ENCODE measurements around the gene CIAPIN1.

The CIAPIN1 gene

GRCh38 chr16:57476546-57477410 lies 29.6 kb upstream of the CIAPIN1 start:
- no peak for DNase-seq (ENCODE audit: extremely low read depth in 1 of 2, low read depth in 1 of 2)

DNA sequence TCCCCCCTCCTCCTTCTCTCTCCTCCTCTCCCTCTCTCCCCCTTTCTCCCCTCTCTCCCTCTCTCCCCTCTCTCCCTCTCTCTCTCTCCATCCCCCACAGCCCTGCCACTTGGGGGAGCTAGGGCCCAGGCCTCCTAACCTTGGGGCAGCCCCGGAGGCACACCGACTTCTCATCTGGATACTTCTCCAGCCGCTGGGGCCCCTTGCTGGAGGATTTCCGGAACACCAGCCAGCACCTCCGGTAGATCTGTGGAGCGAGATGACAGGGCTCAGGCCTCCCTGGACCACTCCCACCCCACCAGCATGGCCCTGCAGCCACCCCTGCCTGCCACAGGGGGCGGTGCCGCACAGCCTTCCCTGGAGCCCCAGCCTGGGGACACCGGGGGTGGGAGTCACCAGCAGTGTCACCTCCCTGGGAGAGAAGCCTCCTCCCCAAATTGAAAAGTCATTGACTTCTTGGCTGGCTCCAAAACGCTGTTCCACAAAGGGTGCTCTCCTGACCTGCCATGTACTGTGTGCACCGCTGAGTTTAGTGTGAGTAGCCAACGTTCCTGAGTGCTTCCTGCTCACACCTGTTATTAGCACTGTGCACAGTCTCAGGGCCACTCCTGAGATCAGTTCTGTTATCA lies 28.6 kb upstream of the CIAPIN1 start:
- peak; percentile 65 to 77 for DNase-seq (ENCODE audit: extremely low read depth in 1 of 2, low read depth in 1 of 2)

GRCh38 chr16:57474671-57475661 lies 27.8 kb upstream of the CIAPIN1 start:
- DNase-seq (ENCODE audit: extremely low read depth in 1 of 2, low read depth in 1 of 2) = no peak

GRCh38 chr16:57473906-57474305 lies 26.7 kb upstream of the CIAPIN1 start:
- DNase-seq (ENCODE audit: extremely low read depth in 1 of 2, low read depth in 1 of 2) = no peak

DNA sequence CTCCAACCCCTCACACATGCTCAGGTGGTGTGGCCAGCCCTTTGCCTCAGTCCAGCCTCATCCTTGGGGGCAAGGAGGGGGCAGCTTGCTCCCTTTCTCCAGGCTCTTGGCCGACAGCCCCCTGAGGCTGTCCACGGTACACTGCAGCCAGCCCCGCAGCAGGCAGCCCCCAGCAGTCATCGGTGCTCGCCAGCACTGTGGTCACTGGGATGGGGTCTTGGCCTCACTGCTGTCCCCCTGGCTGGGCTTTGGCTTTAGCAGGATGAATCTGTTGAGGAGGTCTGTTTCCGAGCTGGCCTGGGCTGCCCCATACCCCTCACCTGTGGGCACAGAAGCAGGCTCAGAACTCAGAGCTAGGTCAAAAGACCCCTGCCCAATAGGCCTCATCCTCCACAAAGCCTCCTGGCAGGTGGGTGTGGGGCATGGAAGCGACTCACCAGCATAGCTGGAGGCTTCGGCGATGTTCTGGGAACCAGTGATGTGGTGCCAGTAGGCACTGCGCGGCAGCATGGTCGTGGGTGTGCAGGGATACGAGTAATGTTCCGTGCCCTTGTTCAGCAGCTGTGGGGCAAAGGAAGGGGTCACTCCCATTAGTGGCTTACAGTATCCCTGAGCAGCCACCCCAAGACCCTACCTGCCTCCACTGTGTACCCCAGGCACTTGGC lies 26.1 kb upstream of the CIAPIN1 start:
- DNase-seq (ENCODE audit: extremely low read depth in 1 of 2, low read depth in 1 of 2) = no peak

DNA sequence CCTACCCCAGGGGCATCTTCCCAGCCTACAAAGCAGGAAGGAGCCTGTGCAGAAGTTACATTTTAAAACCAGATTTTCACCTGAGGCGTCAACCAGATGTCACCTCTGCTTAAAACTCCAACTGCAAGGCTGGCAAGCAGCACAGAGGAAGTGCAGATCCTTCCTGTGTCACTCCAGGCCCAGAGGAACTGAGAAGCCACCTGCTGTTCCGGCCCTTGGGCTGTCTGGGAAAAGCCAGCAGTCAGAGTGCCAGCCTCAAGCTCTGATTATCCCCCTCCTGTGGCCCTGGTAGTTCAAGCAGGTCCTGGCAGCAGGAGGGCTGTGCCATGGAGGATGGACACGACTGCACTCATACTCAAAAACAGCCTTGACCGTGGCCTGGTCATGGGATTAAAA lies 25.5 kb upstream of the CIAPIN1 start:
- DNase-seq (ENCODE audit: extremely low read depth in 1 of 2, low read depth in 1 of 2) = no peak

GRCh38 chr16:57471852-57472664 lies 24.9 kb upstream of the CIAPIN1 start:
- no peak for DNase-seq (ENCODE audit: extremely low read depth in 1 of 2, low read depth in 1 of 2)

- no peak for DNase-seq (ENCODE audit: extremely low read depth in 1 of 2, low read depth in 1 of 2)
These were observed 24.0 kb upstream of the CIAPIN1 start for GRCh38 chr16:57471209-57471608.

GRCh38 chr16:57470711-57471110 lies 23.5 kb upstream of the CIAPIN1 start:
- no peak for DNase-seq (ENCODE audit: extremely low read depth in 1 of 2, low read depth in 1 of 2)

DNA sequence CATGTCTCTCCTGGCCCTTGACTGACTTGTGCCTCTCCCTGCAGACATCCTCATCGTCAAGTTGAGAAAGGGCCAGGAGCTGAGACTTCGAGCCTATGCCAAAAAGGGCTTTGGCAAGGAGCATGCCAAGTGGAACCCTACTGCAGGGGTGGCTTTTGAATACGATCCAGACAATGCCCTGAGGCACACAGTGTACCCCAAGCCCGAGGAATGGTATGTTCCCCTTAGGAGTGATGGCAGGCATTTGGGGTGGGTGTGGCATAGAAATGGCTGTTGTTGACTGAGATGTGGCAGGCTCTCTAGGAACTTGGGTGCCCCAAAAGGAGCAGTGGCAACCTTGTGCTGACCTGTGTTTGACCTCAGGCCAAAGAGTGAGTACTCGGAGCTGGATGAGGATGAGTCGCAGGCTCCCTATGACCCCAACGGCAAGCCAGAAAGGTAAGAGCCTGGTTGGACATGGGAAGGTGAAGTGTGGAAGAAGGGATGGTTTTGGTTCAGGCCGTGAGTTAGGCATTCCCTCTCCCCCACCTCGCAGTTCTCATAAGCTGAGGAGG lies 22.8 kb upstream of the CIAPIN1 start:
- no peak for DNase-seq (ENCODE audit: extremely low read depth in 1 of 2, low read depth in 1 of 2)

DNA sequence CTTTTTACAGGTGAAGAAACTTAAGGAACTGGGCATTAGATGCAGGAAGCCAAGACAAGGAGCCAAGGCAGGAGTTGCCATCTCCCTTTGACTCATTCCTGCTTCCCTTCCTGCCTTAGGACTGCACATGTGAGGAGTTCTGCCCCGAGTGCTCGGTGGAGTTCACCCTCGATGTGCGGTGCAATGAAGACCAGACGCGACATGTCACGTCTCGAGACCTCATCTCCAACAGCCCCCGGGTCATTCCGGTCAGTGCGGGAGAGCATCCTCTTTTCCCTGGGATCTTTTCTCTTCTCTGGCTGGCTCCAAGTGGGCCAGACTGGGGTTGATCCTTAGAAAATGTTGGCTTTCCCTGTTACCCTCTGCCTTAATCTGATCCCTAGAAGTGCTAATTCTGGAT lies 21.9 kb upstream of the CIAPIN1 start:
- DNase-seq (ENCODE audit: extremely low read depth in 1 of 2, low read depth in 1 of 2) = no peak

DNA sequence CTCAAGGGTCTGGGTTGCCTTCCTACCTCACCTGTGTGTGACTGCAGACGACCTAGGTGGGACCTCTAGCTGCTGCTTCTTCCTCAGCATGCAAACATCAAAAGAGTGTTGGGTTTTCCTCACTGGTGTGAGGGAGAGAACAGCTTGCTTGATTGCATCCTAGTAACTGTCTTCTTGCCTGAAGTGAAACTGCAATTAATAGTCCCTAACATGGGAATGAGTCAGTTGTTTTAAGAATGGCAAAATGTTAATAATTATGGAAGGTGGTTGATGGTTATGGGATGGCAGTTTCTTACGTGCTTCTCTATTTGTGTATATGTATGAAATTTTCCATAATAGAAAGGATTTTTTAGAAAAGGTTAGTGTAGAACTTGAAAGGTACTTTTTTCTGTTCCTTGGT lies 21.2 kb upstream of the CIAPIN1 start:
- DNase-seq (ENCODE audit: extremely low read depth in 1 of 2, low read depth in 1 of 2) = no peak

GRCh38 chr16:57464523-57464922 lies 17.3 kb upstream of the CIAPIN1 start:
- no peak for DNase-seq (ENCODE audit: extremely low read depth in 1 of 2, low read depth in 1 of 2)

GRCh38 chr16:57462978-57463362 lies 15.8 kb upstream of the CIAPIN1 start:
- DNase-seq (ENCODE audit: extremely low read depth in 1 of 2, low read depth in 1 of 2) = no peak

DNA sequence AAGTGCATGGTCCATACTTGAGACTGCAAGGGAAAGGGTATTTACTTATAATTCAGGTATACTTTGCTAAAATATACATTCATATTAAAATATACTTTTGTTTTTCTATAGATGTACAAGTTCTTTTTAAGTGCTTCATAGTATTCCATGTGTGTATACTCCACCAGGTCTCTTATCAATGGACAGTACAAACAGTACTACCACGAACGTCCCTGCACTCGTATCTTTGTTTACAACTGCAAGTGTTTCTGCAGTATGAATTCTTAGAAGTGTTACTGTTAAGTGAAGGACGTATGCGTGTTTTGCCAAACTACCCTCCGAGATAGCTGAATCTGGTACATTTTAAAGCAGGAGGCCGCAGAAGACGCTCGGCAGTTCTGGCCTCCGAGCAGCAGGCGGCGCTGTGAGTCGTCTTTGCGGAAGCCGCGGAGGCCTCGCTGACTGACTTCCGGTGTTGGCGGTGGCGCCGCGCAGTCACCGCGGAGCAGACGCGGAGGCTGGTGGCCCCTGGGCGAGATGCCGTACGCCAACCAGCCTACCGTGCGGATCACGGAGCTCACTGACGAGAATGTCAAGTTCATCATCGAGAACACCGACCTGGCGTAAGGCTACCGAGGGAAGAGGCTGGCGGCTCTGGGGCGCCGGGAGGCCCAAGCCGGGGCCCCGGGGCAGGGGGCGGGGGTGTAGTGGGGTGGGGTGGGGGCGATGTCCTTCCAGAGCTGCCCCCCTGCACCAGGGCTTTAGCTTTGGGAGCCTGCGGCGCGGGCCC lies 15.2 kb upstream of the CIAPIN1 start, which contains the start of gene POLR2C:
Gene POLR2C (plus strand): TSS at position 471 of the 769 bp plus-strand sequence. CDS start 46 bp downstream, at position 517.
- DNase-seq (ENCODE audit: extremely low read depth in 1 of 2, low read depth in 1 of 2) = peak; percentile 82 to 86

GRCh38 chr16:57452021-57452420 lies 4.8 kb upstream of the CIAPIN1 start:
- DNase-seq (ENCODE audit: extremely low read depth in 1 of 2, low read depth in 1 of 2) = no peak

DNA sequence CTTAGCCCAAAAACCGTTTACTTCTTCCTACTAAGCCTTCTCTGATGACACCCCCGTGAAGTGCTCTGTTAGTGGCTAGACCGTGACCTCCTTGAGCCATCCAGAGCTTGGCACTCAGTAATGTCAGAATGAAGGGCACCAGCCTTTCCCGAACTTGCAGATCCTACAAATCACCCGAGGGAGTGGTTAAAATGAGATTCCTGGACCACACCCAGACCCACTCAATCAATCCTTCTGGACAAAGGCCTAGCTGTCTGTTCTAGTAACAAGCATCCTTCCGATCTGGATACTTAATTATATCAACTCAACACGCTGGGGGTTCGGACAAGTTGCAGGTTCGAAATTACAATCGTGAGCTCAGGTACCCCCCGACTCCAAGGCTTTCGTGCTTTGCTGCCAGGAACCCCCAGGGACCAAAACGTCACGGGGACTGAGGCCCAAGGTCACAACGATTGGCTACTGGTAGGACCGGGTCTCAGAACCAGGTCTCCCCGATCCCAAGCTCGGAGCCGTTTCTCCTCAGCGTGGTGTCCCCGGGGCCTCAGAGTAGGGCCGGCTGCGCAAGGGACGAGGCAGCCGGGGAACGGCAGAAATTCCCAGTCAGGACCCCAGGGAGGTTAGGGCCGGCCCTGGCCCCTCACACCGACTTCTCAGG lies 527 bp downstream of the CIAPIN1 start:
- DNase-seq (ENCODE audit: extremely low read depth in 1 of 2, low read depth in 1 of 2) = peak in 1 of 2 donors; percentile 9

GRCh38 chr16:57445510-57445909 lies 1.7 kb downstream of the CIAPIN1 start:
- DNase-seq (ENCODE audit: extremely low read depth in 1 of 2, low read depth in 1 of 2) = no peak
